K562 (cell line): ENCODE data around the gene SMIM15. TPM values are rescaled to one million over a fixed set of nuclear protein-coding genes. Genes with fewer than 3 reads are reported as not detected.

Experiments
- HDGF ChIP-seq: fragments of 450-650 bp; IDR thresholded peaks from 2 replicates; pipeline ENCODE4 v1.6.1; 2016
- MXI1 ChIP-seq: IDR thresholded peaks from 2 replicates; pipeline ENCODE4 v1.6.1; 2011; ENCODE audit warnings: low read depth, mild to moderate bottlenecking, improper control_type of control experiment, low read length
- PCBP1 ChIP-seq: fragments of 200-400 bp; formaldehyde crosslinking; IDR thresholded peaks from 2 replicates; pipeline ENCODE4 v1.6.1; 2018; ENCODE audit warnings: mild to moderate bottlenecking, low read depth, low read length; ENCODE audit not compliant: poor library complexity, severe bottlenecking
- WHSC1 ChIP-seq: IDR thresholded peaks from one replicate; pipeline ENCODE4 v1.6.1; 2012; ENCODE audit warnings: low read length, control low read depth, inconsistent platforms
- ZHX1 ChIP-seq: fragments of 150-350 bp; conservative IDR thresholded peaks from 2 replicates; pipeline ENCODE4 v1.6.1; 2014; ENCODE audit warnings: low read length
- ZNF140 ChIP-seq: fragments of 250-450 bp; sonication (Bioruptor Pico); IDR thresholded peaks from 2 replicates; pipeline ENCODE4 v1.8.0; 2021; ENCODE audit warnings: moderate library complexity, mild to moderate bottlenecking, inconsistent platforms
- ZNF347 ChIP-seq: fragments of 450-650 bp; formaldehyde crosslinking; IDR thresholded peaks from 2 replicates; pipeline ENCODE4 v1.4.0; 2020; ENCODE audit warnings: low read depth, mild to moderate bottlenecking, moderate library complexity
- polyA plus RNA-seq, 8 experiments: library from polyadenylated mRNA; depleted of rRNA in 4 of 8; stranded (reverse) in 5 of 8; unstranded in 3 of 8; fragments of >200 nt; fragmentation: Nextera tagmentation in 2 of 8; fragmentation: Illumina TruSeq in 1 of 8; extraction: Ambion mirVana in 2 of 8; extraction: Trizol in 1 of 8; gene quantifications; 2 replicates each; pipeline versions ENCODE4 v1.2.1 to v1.2.3, GENCODE V29; 2011 to 2014; ENCODE audit warnings: inconsistent platforms in 1 of 8, missing spikeins in 1 of 8
- total RNA-seq, 7 experiments: library from RNA; depleted of rRNA in 6 of 7; stranded (reverse); fragments of >200 nt in 6 of 7; fragmentation: Illumina TruSeq in 2 of 7; extraction: Trizol in 2 of 7; gene quantifications; 2 replicates each; pipeline versions ENCODE4 v1.2.1 to v1.2.3, GENCODE V29; 2011 to 2021; ENCODE audit warnings: low replicate concordance in 1 of 7
- TF ChIP-seq, protein P1 (sequence below): fragments of 450-650 bp; IDR thresholded peaks from 2 replicates; pipeline ENCODE4 v1.6.1; 2016; ENCODE audit warnings: borderline replicate concordance
- TF ChIP-seq, protein P2 (sequence below), 2 experiments: fragments of 450-650 bp in 1 of 2; sonication (generic) in 1 of 2; formaldehyde crosslinking in 1 of 2; IDR thresholded peaks; 2 replicates each; pipeline versions ENCODE4 v1.7.1 to v1.9.0; 2016 to 2022; ENCODE audit warnings: inconsistent platforms in 1 of 2, mild to moderate bottlenecking in 1 of 2, missing genetic modification reagents in 1 of 2
- TF ChIP-seq, protein P3 (sequence below): sonication (generic); formaldehyde crosslinking; IDR thresholded peaks from 2 replicates; pipeline ENCODE4 v1.8.1; 2023; ENCODE audit warnings: mild to moderate bottlenecking, missing genetic modification reagents

SMIM15 gene
- total and polyA plus RNA-seq, 9 of the 15 experiments (the other 6 are each of a cell fraction or from before 2014, with no cell fraction given): 16.6 to 124 (median 82.0) TPM

GRCh38 chr5:61162010-61162831 is at the start of gene SMIM15 (continued):
- no peak for TF ChIP-seq ZHX1
- TF ChIP-seq HDGF: no peak
- TF ChIP-seq, protein P1, sequence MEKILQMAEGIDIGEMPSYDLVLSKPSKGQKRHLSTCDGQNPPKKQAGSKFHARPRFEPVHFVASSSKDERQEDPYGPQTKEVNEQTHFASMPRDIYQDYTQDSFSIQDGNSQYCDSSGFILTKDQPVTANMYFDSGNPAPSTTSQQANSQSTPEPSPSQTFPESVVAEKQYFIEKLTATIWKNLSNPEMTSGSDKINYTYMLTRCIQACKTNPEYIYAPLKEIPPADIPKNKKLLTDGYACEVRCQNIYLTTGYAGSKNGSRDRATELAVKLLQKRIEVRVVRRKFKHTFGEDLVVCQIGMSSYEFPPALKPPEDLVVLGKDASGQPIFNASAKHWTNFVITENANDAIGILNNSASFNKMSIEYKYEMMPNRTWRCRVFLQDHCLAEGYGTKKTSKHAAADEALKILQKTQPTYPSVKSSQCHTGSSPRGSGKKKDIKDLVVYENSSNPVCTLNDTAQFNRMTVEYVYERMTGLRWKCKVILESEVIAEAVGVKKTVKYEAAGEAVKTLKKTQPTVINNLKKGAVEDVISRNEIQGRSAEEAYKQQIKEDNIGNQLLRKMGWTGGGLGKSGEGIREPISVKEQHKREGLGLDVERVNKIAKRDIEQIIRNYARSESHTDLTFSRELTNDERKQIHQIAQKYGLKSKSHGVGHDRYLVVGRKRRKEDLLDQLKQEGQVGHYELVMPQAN: peak; percentile 88
- TF ChIP-seq MXI1: 0 out of 2 replicates have a peak, but pooled peaks have one; percentile 30
- TF ChIP-seq, protein P2, sequence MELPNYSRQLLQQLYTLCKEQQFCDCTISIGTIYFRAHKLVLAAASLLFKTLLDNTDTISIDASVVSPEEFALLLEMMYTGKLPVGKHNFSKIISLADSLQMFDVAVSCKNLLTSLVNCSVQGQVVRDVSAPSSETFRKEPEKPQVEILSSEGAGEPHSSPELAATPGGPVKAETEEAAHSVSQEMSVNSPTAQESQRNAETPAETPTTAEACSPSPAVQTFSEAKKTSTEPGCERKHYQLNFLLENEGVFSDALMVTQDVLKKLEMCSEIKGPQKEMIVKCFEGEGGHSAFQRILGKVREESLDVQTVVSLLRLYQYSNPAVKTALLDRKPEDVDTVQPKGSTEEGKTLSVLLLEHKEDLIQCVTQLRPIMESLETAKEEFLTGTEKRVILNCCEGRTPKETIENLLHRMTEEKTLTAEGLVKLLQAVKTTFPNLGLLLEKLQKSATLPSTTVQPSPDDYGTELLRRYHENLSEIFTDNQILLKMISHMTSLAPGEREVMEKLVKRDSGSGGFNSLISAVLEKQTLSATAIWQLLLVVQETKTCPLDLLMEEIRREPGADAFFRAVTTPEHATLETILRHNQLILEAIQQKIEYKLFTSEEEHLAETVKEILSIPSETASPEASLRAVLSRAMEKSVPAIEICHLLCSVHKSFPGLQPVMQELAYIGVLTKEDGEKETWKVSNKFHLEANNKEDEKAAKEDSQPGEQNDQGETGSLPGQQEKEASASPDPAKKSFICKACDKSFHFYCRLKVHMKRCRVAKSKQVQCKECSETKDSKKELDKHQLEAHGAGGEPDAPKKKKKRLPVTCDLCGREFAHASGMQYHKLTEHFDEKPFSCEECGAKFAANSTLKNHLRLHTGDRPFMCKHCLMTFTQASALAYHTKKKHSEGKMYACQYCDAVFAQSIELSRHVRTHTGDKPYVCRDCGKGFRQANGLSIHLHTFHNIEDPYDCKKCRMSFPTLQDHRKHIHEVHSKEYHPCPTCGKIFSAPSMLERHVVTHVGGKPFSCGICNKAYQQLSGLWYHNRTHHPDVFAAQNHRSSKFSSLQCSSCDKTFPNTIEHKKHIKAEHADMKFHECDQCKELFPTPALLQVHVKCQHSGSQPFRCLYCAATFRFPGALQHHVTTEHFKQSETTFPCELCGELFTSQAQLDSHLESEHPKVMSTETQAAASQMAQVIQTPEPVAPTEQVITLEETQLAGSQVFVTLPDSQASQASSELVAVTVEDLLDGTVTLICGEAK (IDR thresholded peaks at IDR 0.05): peak; percentile 95
- TF ChIP-seq, protein P2 (CRISPR knock-in tag; IDR thresholded peaks at IDR 0.05): no peak
- TF ChIP-seq PCBP1: peak; percentile 91
- no peak for TF ChIP-seq ZNF347 (CRISPR knock-in tag)
- TF ChIP-seq, protein P3, sequence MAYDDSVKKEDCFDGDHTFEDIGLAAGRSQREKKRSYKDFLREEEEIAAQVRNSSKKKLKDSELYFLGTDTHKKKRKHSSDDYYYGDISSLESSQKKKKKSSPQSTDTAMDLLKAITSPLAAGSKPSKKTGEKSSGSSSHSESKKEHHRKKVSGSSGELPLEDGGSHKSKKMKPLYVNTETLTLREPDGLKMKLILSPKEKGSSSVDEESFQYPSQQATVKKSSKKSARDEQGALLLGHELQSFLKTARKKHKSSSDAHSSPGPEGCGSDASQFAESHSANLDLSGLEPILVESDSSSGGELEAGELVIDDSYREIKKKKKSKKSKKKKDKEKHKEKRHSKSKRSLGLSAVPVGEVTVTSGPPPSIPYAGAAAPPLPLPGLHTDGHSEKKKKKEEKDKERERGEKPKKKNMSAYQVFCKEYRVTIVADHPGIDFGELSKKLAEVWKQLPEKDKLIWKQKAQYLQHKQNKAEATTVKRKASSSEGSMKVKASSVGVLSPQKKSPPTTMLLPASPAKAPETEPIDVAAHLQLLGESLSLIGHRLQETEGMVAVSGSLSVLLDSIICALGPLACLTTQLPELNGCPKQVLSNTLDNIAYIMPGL (CRISPR knock-in tag): peak; percentile 51; the same call in 1 of the 2 replicates
- no peak for TF ChIP-seq ZNF140 (CRISPR knock-in tag)
- TF ChIP-seq WHSC1: no peak
